MM.1S (cell line): Measurements from ENCODE around the gene FLYWCH2.

Experiments
- DNase-seq: peaks from one replicate; pipeline ENCODE4 v3.0.0-alpha.2; 2015
- H2AFZ ChIP-seq: fragments of 300-600 bp; sonication (generic); 2 replicates; pipeline ENCODE4 v1.6.0; 2016; ENCODE audit warnings: antibody characterized with exemption, low read length
- H3F3A ChIP-seq: fragments of 300-600 bp; sonication (generic); 2 replicates; pipeline ENCODE4 v1.6.1; 2016; ENCODE audit warnings: mild to moderate bottlenecking, antibody characterized with exemption, low read length, moderate library complexity, mixed read lengths; ENCODE audit not compliant: insufficient read depth
- H3K27ac ChIP-seq: fragments of 300-600 bp; sonication (generic); 2 replicates; pipeline ENCODE4 v1.5.1; 2016; ENCODE audit warnings: mild to moderate bottlenecking, low read length
- H3K27me3 ChIP-seq: fragments of 300-600 bp; sonication (generic); replicated peaks from 2 replicates; pipeline ENCODE4 v1.6.0; 2016; ENCODE audit warnings: low read length; ENCODE audit not compliant: insufficient read depth
- H3K36me3 ChIP-seq: fragments of 300-600 bp; sonication (generic); replicated peaks from 2 replicates; pipeline ENCODE4 v1.6.1; 2016; ENCODE audit warnings: mild to moderate bottlenecking, low read length, mixed read lengths; ENCODE audit not compliant: insufficient read depth
- H3K4me1 ChIP-seq: fragments of 300-600 bp; sonication (generic); 2 replicates; pipeline ENCODE4 v1.6.1; 2016; ENCODE audit warnings: low read length, mixed read lengths
- H3K4me2 ChIP-seq: fragments of 300-600 bp; sonication (generic); 2 replicates; pipeline ENCODE4 v1.6.0; 2016; ENCODE audit warnings: low read depth, low read length
- H3K4me3 ChIP-seq: fragments of 300-600 bp; sonication (generic); 2 replicates; pipeline ENCODE4 v1.5.1; 2016; ENCODE audit warnings: low read length, mixed read lengths
- H3K79me2 ChIP-seq: fragments of 300-600 bp; sonication (generic); 2 replicates; pipeline ENCODE4 v1.6.1; 2016; ENCODE audit warnings: mixed run types, low read length, mixed read lengths
- H3K9ac ChIP-seq: fragments of 300-600 bp; sonication (generic); 2 replicates; pipeline ENCODE4 v1.6.1; 2016; ENCODE audit warnings: low read length, mixed read lengths
- H3K9me2 ChIP-seq: fragments of 300-600 bp; sonication (generic); replicated peaks from 2 replicates; pipeline ENCODE4 v1.6.1; 2016; ENCODE audit warnings: mild to moderate bottlenecking, low read length, mixed read lengths; ENCODE audit not compliant: insufficient read depth
- H3K9me3 ChIP-seq: fragments of 300-600 bp; sonication (generic); replicated peaks from 2 replicates; pipeline ENCODE4 v1.6.1; 2016; ENCODE audit warnings: mild to moderate bottlenecking, low read length, mixed read lengths; ENCODE audit not compliant: insufficient read depth
- H4K20me1 ChIP-seq: fragments of 300-600 bp; sonication (generic); 2 replicates; pipeline ENCODE4 v1.6.1; 2016; ENCODE audit warnings: mild to moderate bottlenecking, low read length, moderate library complexity, mixed read lengths; ENCODE audit not compliant: insufficient read depth
- CTCF ChIP-seq: fragments of 300-600 bp; sonication (generic); IDR thresholded peaks from 2 replicates; pipeline ENCODE4 v1.5.1; 2016; ENCODE audit warnings: antibody characterized with exemption, low read length, mixed read lengths
- EZH2 ChIP-seq: fragments of 300-600 bp; sonication (generic); optimal IDR thresholded peaks from 2 replicates; pipeline ENCODE3; 2017; ENCODE audit warnings: low read depth, mild to moderate bottlenecking, antibody characterized with exemption, low read length, mixed read lengths
- EZH2phosphoT487 ChIP-seq: fragments of 300-600 bp; sonication (generic); IDR thresholded peaks from 2 replicates; pipeline ENCODE4 v1.6.1; 2018; ENCODE audit warnings: antibody characterized with exemption, low read length

FLYWCH2 gene

GRCh38 chr16:2842340-2843000 lies 40.5 kb upstream of the FLYWCH2 start:
- Histone ChIP-seq H3K9ac (no peak overlapping the region), H3K4me2 (no peak overlapping the region), H3K4me3 (no peak overlapping the region), H3K4me1 (no peaks in the 10 kb centered on the region), H3K9me2 (no peaks in the 10 kb centered on the region), H2AFZ (no peak overlapping the region), H3K79me2 (no peaks in the 10 kb centered on the region), H3K27me3 (peaks cover 55% of the 10 kb centered on the region), H3K27ac (no peak overlapping the region), H3F3A (no peaks in the 10 kb centered on the region), H3K36me3 (no peaks in the 10 kb centered on the region), H4K20me1 (no peaks in the 10 kb centered on the region), H3K9me3 (no peaks in the 10 kb centered on the region)
- TF ChIP-seq EZH2phosphoT487, result no peak
- no peak for TF ChIP-seq EZH2
- TF ChIP-seq CTCF, result peak; percentile 45
- DNase-seq, result no peak

- H3K79me2 ChIP-seq, result no peaks in the 10 kb centered on the region
- H4K20me1 ChIP-seq, result no peaks in the 10 kb centered on the region
- H3K27me3 ChIP-seq, result peaks cover 51% of the 10 kb centered on the region
- no peak overlapping the region for H3K4me3 ChIP-seq
- H3K4me2 ChIP-seq, result no peak overlapping the region
- H3K36me3 ChIP-seq, result no peaks in the 10 kb centered on the region
- no peak overlapping the region for H3K9ac ChIP-seq
- no peak overlapping the region for H3K27ac ChIP-seq
- no peaks in the 10 kb centered on the region for H3K9me2 ChIP-seq
- H3K4me1 ChIP-seq, result no peaks in the 10 kb centered on the region
- H3F3A ChIP-seq, result no peaks in the 10 kb centered on the region
- H2AFZ ChIP-seq, result no peak overlapping the region
- TF ChIP-seq EZH2phosphoT487 (no peak), CTCF (no peak), EZH2 (no peak)
- no peaks in the 10 kb centered on the region for H3K9me3 ChIP-seq
- DNase-seq, result no peak
Measured at GRCh38 chr16:2843526-2843925, 39.5 kb upstream of the FLYWCH2 start.

GRCh38 chr16:2845116-2845515 lies 37.9 kb upstream of the FLYWCH2 start:
- H4K20me1 ChIP-seq, result no peaks in the 10 kb centered on the region
- H3K9me3 ChIP-seq, result no peaks in the 10 kb centered on the region
- no peak overlapping the region for H3K4me3 ChIP-seq
- no peaks in the 10 kb centered on the region for H3K36me3 ChIP-seq
- TF ChIP-seq CTCF, result no peak
- no peak for TF ChIP-seq EZH2
- TF ChIP-seq EZH2phosphoT487, result no peak
- no peak for DNase-seq
- H3K9ac ChIP-seq, result no peak overlapping the region
- no peak overlapping the region for H3K4me2 ChIP-seq
- no peaks in the 10 kb centered on the region for H3K79me2 ChIP-seq
- no peak overlapping the region for H3K27ac ChIP-seq
- H3K9me2 ChIP-seq, result no peaks in the 10 kb centered on the region
- H3K27me3 ChIP-seq, result peaks cover 49% of the 10 kb centered on the region
- H2AFZ ChIP-seq, result no peak overlapping the region
- no peaks in the 10 kb centered on the region for H3F3A ChIP-seq
- no peaks in the 10 kb centered on the region for H3K4me1 ChIP-seq
